Measurements from ENCODE around the gene NTMT1.

- TF ChIP-seq CTCF (IDR thresholded peaks at IDR 0.05) (no peak), POLR2A (IDR thresholded peaks at IDR 0.05) (no peak)
These were observed 40.0 kb downstream of the NTMT1 start for GRCh38 chr9:129665814-129666520.
